ENCODE data around the gene LHX4. TPM values are rescaled to one million over a fixed set of nuclear protein-coding genes. Genes with fewer than 3 reads are reported as not detected.

The LHX4 gene
- total and polyA plus RNA-seq, 2 of the 13 experiments (the other 11 are each of a cell fraction or from before 2014, with no cell fraction given) = 0.03 to 0.07 TPM

DNA sequence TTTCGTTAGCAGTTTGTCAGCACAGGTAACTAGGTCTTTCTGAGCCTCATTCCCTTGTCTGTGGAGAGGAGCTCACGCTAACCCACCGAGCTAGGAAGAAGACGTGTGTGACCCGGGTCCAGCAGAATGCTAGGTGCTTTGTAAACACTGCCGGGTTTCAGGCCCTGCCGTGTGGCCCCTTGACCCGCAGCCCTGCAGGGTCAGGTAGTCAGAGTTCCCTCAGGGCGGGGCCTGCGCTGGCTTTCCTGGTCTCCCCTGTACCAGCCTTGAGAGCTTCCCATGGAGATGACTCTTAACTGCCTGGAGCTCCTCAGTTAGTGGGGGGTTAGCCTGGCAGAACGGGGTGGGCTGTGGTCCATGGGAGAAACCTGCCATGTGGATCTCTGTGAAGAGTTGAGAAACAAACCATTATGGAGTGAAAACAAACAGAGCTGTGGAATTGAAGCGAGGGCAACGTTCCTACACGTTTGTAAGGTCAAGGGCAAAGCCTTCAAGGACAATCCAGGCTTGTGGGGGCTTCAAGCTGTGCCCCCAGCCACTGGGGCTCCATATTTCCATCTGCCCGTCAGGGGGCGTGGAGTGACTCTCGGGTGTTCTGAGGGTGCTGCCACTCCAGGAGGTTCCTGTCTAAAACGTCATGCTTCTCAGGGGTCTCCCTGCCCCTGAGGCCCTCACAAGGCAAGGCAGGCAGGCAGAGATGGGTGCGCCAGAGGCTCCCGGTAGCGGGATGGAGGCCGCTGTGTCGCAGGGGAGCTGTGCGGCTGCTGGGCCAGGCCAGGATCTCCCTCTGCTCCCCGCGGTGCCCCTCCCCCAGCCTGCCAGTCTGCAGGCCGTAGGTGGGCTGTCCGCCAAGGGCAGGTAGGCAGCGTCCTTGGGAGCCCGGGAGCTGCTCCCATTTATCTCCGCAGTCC lies 23.8 kb downstream of the LHX4 start (continued):
- TF ChIP-seq ATF7 (IDR thresholded peaks at IDR 0.05) = no peak
- no peak for TF ChIP-seq ATF7 (CRISPR knock-in tag; IDR thresholded peaks at IDR 0.05)
- no peak for TF ChIP-seq FOXJ3 (CRISPR knock-in tag; IDR thresholded peaks at IDR 0.05; ENCODE audit: borderline replicate concordance)
- TF ChIP-seq, protein P1, sequence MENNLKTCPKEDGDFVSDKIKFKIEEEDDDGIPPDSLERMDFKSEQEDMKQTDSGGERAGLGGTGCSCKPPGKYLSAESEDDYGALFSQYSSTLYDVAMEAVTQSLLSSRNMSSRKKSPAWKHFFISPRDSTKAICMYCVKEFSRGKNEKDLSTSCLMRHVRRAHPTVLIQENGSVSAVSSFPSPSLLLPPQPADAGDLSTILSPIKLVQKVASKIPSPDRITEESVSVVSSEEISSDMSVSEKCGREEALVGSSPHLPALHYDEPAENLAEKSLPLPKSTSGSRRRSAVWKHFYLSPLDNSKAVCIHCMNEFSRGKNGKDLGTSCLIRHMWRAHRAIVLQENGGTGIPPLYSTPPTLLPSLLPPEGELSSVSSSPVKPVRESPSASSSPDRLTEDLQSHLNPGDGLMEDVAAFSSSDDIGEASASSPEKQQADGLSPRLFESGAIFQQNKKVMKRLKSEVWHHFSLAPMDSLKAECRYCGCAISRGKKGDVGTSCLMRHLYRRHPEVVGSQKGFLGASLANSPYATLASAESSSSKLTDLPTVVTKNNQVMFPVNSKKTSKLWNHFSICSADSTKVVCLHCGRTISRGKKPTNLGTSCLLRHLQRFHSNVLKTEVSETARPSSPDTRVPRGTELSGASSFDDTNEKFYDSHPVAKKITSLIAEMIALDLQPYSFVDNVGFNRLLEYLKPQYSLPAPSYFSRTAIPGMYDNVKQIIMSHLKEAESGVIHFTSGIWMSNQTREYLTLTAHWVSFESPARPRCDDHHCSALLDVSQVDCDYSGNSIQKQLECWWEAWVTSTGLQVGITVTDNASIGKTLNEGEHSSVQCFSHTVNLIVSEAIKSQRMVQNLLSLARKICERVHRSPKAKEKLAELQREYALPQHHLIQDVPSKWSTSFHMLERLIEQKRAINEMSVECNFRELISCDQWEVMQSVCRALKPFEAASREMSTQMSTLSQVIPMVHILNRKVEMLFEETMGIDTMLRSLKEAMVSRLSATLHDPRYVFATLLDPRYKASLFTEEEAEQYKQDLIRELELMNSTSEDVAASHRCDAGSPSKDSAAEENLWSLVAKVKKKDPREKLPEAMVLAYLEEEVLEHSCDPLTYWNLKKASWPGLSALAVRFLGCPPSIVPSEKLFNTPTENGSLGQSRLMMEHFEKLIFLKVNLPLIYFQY (CRISPR knock-in tag; IDR thresholded peaks at IDR 0.05; ENCODE audit: borderline replicate concordance) = peak; percentile 62; the same call in 1 of the 2 replicates
- no peak for TF ChIP-seq ZNF335 (CRISPR knock-in tag; IDR thresholded peaks at IDR 0.05)
- TF ChIP-seq SIN3A (IDR thresholded peaks at IDR 0.05; ENCODE audit: borderline replicate concordance, low read depth, low read length) = 0 out of 2 replicates have a peak, but pooled peaks have one; percentile 22
- TF ChIP-seq, protein P2, sequence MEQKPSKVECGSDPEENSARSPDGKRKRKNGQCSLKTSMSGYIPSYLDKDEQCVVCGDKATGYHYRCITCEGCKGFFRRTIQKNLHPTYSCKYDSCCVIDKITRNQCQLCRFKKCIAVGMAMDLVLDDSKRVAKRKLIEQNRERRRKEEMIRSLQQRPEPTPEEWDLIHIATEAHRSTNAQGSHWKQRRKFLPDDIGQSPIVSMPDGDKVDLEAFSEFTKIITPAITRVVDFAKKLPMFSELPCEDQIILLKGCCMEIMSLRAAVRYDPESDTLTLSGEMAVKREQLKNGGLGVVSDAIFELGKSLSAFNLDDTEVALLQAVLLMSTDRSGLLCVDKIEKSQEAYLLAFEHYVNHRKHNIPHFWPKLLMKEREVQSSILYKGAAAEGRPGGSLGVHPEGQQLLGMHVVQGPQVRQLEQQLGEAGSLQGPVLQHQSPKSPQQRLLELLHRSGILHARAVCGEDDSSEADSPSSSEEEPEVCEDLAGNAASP (CRISPR knock-in tag; IDR thresholded peaks at IDR 0.05; ENCODE audit: borderline replicate concordance) = no peak; the same call in 1 of the 2 replicates
- TF ChIP-seq ZKSCAN8 (CRISPR knock-in tag; IDR thresholded peaks at IDR 0.05; ENCODE audit: borderline replicate concordance) = no peak
- peak; percentile 35; the same call in 1 of the 2 replicates for TF ChIP-seq ZNF607 (CRISPR knock-in tag; IDR thresholded peaks at IDR 0.05; ENCODE audit: borderline replicate concordance)
- TF ChIP-seq, protein P3, sequence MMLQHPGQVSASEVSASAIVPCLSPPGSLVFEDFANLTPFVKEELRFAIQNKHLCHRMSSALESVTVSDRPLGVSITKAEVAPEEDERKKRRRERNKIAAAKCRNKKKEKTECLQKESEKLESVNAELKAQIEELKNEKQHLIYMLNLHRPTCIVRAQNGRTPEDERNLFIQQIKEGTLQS (CRISPR knock-in tag; IDR thresholded peaks at IDR 0.05) = no peak
- TF ChIP-seq RXRB (CRISPR knock-in tag; IDR thresholded peaks at IDR 0.05; ENCODE audit: borderline replicate concordance) = peak; percentile 65
- TF ChIP-seq U2AF1 (optimal IDR thresholded peaks at IDR 0.05; ENCODE audit: low read depth, low read length) = no peak
- TF ChIP-seq FOXA1 (IDR thresholded peaks at IDR 0.05) = no peak
- peak; percentile 74 for TF ChIP-seq FOXA1 (CRISPR knock-in tag; IDR thresholded peaks at IDR 0.05)
- no peak for TF ChIP-seq MED13 (CRISPR knock-in tag; IDR thresholded peaks at IDR 0.05)
- 0 out of 2 replicates have a peak, but pooled peaks have one; percentile 13 for TF ChIP-seq ETV5 (CRISPR knock-in tag; IDR thresholded peaks at IDR 0.05; ENCODE audit: borderline replicate concordance)
- no peak for TF ChIP-seq ZNF660 (CRISPR knock-in tag; IDR thresholded peaks at IDR 0.05; ENCODE audit: borderline replicate concordance, low read depth)
- TF ChIP-seq, protein P4, sequence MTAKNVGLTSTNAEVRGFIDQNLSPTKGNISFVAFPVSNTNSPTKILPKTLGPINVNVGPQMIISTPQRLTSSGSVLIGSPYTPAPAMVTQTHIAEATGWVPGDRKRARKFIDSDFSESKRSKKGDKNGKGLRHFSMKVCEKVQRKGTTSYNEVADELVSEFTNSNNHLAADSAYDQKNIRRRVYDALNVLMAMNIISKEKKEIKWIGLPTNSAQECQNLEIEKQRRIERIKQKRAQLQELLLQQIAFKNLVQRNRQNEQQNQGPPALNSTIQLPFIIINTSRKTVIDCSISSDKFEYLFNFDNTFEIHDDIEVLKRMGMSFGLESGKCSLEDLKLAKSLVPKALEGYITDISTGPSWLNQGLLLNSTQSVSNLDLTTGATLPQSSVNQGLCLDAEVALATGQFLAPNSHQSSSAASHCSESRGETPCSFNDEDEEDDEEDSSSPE (CRISPR knock-in tag; IDR thresholded peaks at IDR 0.05) = no peak
- TF ChIP-seq ZNF761 (CRISPR knock-in tag; conservative IDR thresholded peaks at IDR 0.05) = peak; percentile 35; the same call in 1 of the 2 replicates
- no peak for TF ChIP-seq HDAC1 (CRISPR knock-in tag; IDR thresholded peaks at IDR 0.05)
- TF ChIP-seq NONO (IDR thresholded peaks at IDR 0.05) = no peak
- TF ChIP-seq NONO (CRISPR knock-in tag; conservative IDR thresholded peaks at IDR 0.05) = 0 out of 2 replicates have a peak, but pooled peaks have one; percentile 35
